GM10248 (cell line): ENCODE data around the gene WDFY1.

Experiments
- CTCF ChIA-PET: fragments of 300-600 bp; sonication (Branson Sonifier 250); formaldehyde crosslinking; extraction: SDS; loops from one replicate; lab custom pipeline; 2021; ENCODE audit warnings: antibody characterized with exemption; lab: Yijun Ruan, JAX
- POLR2A ChIA-PET: fragments of 350-650 bp; sonication (Branson Sonifier 250); formaldehyde crosslinking; extraction: SDS; loops from one replicate; lab custom pipeline; 2020; ENCODE audit warnings: antibody characterized with exemption; lab: Yijun Ruan, JAX
- DNase-seq: peaks from one replicate; pipeline ENCODE4 v3.0.0; 2012; ENCODE audit errors: extremely low spot score
- TF ChIP-seq, protein P1 (sequence below): IDR thresholded peaks from 2 replicates; pipeline ENCODE4 v1.5.1; 2012; ENCODE audit warnings: mild to moderate bottlenecking, low read depth; ENCODE audit errors: extremely low read depth, missing control alignments, control extremely low read depth

WDFY1 gene

DNA sequence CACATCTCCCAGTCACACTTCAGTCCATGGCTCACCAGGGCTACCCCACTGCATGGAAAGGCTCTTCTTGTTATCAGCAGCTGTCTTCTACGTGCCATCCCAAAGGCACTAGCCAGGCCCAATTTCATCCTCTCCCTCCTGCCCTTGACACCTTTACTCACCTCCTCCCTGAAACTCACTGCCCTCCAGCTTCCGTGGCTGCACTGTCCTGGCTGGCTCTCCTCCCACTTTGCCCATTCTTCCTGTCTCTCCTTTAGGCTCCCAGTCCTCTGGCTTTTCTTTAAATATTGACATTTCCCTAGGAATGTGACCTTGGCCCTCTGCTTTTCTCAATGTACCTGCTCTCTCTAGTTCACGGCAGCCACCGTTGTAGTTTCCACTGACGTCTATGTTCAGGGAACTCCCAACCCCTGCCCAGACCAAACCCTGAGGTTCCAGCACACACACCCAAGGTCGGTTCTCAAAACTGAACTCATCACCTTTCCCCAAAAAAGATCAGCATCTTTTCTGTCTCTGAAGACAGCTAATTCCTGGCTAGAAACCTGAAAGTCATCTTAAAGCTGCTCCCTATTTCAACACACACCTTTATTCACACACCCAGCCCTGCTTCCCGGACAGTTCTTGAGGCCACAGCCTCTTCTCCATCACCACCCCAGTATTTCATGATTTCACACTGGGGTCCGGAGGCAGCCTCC, 36.7 kb downstream of the WDFY1 start:
- no peak for DNase-seq
- ChIA-PET CTCF (interaction anchor here (0.9 to 1.3 kb wide), 3 partner anchors 11 to 31 kb away, joined by 3 to 4 read pairs (median 3); no protein-coding TSS in a partner anchor), POLR2A (interaction anchor here (0.6 kb wide), 1 partner anchor 8 kb away, joined by 3 read pairs; no protein-coding TSS in a partner anchor)
- TF ChIP-seq, protein P1, sequence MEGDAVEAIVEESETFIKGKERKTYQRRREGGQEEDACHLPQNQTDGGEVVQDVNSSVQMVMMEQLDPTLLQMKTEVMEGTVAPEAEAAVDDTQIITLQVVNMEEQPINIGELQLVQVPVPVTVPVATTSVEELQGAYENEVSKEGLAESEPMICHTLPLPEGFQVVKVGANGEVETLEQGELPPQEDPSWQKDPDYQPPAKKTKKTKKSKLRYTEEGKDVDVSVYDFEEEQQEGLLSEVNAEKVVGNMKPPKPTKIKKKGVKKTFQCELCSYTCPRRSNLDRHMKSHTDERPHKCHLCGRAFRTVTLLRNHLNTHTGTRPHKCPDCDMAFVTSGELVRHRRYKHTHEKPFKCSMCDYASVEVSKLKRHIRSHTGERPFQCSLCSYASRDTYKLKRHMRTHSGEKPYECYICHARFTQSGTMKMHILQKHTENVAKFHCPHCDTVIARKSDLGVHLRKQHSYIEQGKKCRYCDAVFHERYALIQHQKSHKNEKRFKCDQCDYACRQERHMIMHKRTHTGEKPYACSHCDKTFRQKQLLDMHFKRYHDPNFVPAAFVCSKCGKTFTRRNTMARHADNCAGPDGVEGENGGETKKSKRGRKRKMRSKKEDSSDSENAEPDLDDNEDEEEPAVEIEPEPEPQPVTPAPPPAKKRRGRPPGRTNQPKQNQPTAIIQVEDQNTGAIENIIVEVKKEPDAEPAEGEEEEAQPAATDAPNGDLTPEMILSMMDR: no peak

DNA sequence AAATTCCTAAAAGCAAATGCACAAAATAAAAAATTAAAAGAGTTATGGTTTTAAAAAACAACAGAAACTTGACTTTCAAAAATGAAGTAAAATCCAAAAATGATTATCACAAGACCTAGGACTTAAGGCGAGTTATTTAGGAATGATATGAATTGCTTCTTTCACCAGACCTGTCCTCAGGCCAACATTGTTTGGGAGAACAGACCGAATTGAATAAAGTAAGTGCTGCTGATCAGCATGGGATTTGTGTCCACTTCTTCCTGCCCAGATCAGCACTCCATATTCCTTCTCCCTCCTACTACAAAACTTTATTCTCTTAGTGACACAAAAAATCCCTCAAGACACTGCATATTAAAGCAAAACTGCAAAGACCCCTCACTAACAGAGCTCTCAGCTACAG, 39.1 kb downstream of the WDFY1 start:
- POLR2A ChIA-PET: no interaction called here
- no peak for DNase-seq
- CTCF ChIA-PET: interaction anchor here (1.0 to 1.2 kb wide), 3 partner anchors 9 to 14 kb away, joined by 3 to 5 read pairs (median 4); no protein-coding TSS in a partner anchor
- TF ChIP-seq, protein P1: no peak

GRCh38 chr2:223901854-223902253, 43.3 kb downstream of the WDFY1 start:
- TF ChIP-seq, protein P1: no peak
- no peak for DNase-seq
- ChIA-PET CTCF (interaction anchor here (1.1 to 2.0 kb wide), 10 partner anchors 10 to 383 kb away, joined by 3 to 5 read pairs (median 4); no protein-coding TSS in a partner anchor), POLR2A (no interaction called here)

DNA sequence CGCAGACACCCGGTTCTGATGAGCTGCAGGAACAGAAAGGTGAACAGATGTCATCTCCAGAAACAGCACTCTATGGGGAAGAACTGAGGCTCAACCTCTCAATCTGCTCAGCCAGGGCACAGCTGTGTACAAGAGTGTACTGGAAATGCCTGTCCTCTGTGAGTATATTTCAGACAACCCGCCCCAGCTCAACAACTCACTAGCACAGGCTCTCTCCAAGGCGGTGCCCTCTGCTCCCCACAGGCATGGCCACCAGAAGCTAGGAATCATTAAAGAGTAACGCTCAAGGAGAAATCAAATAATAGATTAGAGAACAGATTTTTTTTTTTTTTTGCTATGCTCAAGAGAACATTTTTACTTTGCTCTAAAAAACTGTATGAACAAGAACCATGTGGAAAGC, 43.8 kb downstream of the WDFY1 start:
- DNase-seq: no peak
- CTCF ChIA-PET: interaction anchor here (1.1 to 2.0 kb wide), 9 partner anchors 11 to 77 kb away, joined by 3 to 5 read pairs (median 4); no protein-coding TSS in a partner anchor
- TF ChIP-seq, protein P1: no peak
- POLR2A ChIA-PET: no interaction called here

- CTCF ChIA-PET: interaction anchor here (1.1 to 2.0 kb wide), 4 partner anchors 11 to 69 kb away, joined by 4 to 5 read pairs (median 4); no protein-coding TSS in a partner anchor
- no peak for DNase-seq
Observed at GRCh38 chr2:223900531-223900930, 44.6 kb downstream of the WDFY1 start.

DNA sequence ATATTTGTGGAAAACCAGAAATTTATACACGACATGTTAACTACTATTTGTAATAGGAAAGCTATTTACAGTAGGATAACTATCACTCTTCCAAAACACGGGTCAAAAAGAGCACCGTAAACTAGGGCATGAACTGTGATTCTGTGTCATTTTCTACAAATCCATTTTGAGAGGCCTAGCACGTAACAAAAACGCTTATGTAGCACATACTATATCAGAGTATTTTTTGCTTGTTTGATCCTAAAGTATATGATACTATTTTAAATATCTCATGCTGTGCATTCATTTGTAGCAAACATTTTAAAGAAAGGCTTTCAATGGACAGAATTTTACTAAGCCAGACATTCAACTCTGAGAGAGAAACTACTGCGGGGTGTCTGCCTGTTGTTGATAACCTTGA, 45.1 kb downstream of the WDFY1 start:
- TF ChIP-seq, protein P1: no peak
- DNase-seq: no peak
- ChIA-PET POLR2A (no interaction called here), CTCF (interaction anchor here (1.5 to 2.0 kb wide), 3 partner anchors 12 to 47 kb away, joined by 3 to 5 read pairs (median 4); no protein-coding TSS in a partner anchor)

More at GRCh38 chr2:223900531-223900930, 44.6 kb downstream of the WDFY1 start:
- POLR2A ChIA-PET: no interaction called here
- TF ChIP-seq, protein P1: no peak
